ENCODE data around the gene KLHDC7A.

DNA sequence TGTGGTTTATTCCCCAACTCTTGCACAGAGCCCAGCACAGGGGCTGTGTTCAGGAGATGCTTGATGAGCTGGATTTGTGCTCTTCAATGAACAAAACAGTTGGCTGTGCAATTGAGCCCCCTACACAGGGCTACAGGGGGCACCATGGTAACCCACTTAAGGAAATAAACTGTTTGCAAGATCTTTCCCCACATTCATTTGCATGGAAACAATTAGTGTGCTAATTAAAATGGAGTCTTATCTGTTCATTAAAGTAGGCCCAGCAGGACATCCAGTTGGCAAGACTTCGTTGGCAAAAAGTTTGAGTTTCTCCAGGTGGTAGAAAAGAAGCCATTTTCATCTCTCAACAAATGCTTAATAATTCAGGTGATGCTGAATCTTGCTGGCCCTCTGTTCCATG is 15.3 kb downstream of the KLHDC7A start:
- TF ChIP-seq GATA2 (IDR thresholded peaks at IDR 0.05; ENCODE audit: low read depth, low read length), result no peak
- no peak for TF ChIP-seq GATA3 (IDR thresholded peaks at IDR 0.05; ENCODE audit: low read depth, low read length)
